Mammary epithelial cell (primary cell): ENCODE measurements around the gene EFS.

Experiments used
- CTCF ChIP-seq, 2 donors: IDR thresholded peaks in 1 of 2; conservative IDR thresholded peaks in 1 of 2; 2 replicates each; pipeline ENCODE4 v1.5.1; 2011 to 2012; ENCODE audit warnings: inconsistent platforms in 2 of 2, low read length in 2 of 2, mild to moderate bottlenecking in 2 of 2, control low read depth in 1 of 2, low read depth in 1 of 2; ENCODE audit not compliant: insufficient read depth in 1 of 2; ENCODE audit errors: extremely low read depth in 1 of 2
- EZH2 ChIP-seq: IDR thresholded peaks from 2 replicates; pipeline ENCODE4 v1.6.1; 2012; ENCODE audit warnings: low read length, inconsistent platforms, borderline replicate concordance

GRCh38 chr14:23359167-23359626, 5.8 kb downstream of the EFS start:
- TF ChIP-seq CTCF (conservative IDR thresholded peaks at IDR 0.05 in 1 of 2, IDR thresholded peaks at IDR 0.05 in 1 of 2; ENCODE audit: extremely low read depth in 1 of 2, insufficient read depth in 1 of 2, low read depth in 1 of 2, low read length in 2 of 2) (no peak), EZH2 (no peak)
